Hypothalamus (tissue), 51 donors: ENCODE results near the gene ZNF641.
"Not testable (repeated sequence)": the region's sequence is repeated elsewhere in the genome, so short reads cannot be mapped to it uniquely, and the experiment has no call there.

Experiments
- DNase-seq, 51 donors: peaks; one replicate each; lab custom pipeline; 2025; lab: John Stamatoyannopoulos, UW

ZNF641 gene

DNA sequence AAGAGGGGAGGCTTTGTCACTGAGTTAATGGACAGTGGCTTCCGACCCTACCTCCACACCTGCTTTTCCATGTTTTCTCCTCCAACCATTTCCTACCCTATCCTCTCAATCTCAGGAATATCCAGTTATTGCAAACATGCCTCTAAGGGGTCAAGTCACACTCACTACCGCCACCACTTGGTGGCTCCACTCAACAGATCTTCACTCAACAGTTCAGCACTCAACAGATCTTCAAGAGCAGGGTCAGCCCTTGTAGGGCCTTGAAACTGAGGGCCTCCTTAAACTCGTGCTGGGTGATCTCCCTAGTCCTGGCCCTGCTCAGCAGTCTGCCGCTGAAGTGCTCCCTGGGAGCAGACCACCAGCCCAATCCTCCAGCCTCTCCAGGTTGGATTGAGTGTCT is 14.2 kb downstream of the ZNF641 start:
- no peak for DNase-seq

DNA sequence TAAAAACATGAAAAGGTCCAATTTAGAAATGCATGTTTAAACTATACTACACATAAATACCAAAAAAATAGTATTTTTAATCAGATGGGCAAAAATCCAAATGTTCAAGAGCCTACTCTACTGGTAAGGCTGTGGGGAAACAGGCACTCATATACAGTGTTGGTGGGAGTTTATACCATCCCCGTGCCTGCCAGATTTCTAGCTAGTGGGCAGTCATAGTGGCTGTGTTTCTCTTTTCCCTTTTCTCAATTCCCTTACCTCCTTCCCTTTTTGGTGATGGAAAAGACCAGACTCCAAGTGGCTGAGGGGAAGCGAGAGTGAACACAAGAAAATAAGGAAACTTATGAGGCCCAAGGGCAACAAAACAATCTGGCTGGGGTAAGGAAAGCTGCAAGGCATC is 14.7 kb downstream of the ZNF641 start:
- DNase-seq, result no peak

DNA sequence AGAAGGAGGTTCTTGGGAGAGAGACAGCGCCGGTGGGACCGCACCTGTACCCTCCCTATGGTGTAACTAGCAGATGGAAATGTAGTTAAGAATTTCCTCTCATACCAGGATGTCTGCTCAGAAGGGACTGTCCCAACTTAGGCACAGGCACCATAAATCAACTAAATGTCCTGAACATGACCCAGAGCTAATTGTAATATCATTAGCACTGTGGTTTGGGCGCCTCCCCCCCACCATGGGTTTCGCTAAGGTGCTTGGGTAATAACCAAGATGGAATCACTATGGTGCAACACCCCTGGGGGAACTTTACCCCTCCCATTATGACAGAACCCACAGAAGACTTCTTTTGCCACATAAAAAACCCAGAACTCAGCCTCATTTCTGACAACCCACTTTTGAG is 15.9 kb downstream of the ZNF641 start:
- DNase-seq, result no peak

DNA sequence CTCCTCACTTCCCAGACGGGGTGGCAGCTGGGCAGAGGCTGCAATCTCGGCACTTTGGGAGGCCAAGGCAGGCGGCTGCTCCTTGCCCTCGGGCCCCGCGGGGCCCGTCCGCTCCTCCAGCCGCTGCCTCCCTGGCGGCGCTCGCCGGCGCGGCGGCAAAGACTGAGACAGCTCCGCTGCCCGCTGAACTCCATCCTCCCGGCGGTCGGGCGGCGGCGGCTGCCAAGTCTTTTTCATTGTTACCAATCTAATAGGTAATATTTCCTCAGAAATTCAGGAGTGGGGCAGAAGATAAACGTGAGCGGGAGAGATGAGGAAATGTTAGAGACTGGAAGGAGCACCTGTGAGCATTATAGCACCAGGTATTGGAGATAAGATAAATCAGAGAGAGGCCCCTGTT is 17.0 kb downstream of the ZNF641 start:
- not testable (repeated sequence) for DNase-seq

DNA sequence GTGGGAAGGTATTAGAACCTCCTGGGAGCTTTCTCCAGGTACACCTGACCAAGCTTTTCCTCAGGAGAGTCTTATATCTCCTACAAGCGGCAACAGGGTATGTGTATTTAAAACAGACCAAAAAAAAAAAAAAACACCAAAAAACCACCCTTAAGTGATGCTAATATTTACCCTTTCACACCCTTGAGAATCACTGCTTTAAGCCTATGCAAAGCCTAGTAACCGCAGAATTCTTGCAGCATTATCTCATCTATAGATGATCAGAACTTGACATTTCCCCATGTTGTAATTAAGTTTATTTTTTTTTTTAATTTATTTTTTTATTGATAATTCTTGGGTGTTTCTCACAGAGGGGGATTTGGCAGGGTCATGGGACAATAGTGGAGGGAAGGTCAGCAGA is 19.3 kb downstream of the ZNF641 start:
- no peak for DNase-seq

DNA sequence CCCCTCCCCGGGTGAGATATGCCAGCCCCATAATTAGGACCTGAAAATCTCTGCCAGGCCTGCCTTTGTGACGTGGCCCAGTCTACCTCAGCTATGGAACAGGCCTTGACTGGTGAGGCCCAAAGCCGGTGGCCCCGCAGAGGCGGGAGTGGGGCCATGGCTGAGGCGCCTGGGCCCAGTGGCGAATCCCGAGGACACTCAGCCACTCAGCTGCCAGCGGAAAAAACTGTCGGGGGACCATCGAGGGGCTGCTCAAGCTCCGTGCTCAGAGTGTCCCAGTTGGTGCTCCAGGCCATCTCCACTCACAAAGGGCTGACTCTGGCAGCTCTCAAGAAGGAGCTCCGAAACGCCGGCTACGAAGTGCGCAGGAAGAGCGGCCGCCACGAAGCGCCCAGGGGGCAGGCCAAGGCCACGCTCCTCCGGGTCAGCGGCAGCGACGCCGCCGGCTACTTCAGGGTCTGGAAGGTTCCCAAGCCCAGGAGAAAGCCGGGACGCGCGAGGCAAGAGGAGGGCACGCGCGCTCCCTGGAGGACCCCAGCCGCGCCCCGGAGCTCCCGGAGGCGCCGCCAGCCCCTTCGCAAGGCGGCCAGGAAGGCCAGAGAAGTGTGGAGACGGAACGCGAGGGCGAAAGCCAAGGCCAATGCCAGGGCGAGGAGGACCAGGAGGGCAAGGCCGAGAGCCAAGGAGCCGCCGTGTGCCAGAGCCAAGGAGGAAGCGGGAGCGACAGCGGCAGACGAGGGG is 21.4 kb downstream of the ZNF641 start:
- no peak for DNase-seq

DNA sequence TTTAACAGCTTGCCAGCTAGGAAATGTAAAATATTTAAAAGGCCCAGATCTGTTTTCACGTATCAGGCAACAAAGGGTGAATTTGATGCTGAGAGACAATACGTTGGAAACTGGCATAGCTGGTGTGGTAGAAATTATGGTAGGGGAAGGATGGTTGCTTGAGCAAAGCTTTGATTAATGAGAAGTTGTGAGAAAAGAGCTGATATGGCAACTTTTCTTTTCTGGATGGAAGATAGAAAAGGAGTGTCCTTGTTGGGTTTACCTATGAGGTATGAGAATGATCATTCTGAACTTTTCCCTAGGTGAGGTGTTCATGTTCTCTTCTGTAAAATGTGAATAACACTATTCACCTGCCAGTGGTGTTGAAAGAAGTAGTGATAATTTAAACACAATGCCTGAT is 34.2 kb downstream of the ZNF641 start:
- no peak for DNase-seq

DNA sequence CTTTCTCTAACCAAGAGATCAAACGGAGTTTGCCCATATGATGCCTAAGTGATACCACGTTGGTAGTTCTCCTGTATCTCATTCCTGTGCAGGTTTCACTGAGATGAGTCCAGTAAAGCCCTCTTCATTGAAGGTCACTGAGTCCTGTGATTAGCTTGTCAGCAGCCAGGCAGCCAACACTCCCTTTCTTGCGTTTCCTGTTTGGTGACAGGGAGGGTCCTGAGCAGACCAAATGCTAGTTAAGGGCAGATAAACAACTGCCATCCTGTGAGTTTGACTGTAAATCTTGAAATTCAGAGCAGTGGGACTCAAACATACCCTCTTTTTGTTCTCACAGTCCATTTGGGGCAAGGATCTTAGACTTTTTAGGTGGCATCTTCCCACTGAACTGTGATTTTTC is 39.4 kb downstream of the ZNF641 start:
- no peak for DNase-seq

DNA sequence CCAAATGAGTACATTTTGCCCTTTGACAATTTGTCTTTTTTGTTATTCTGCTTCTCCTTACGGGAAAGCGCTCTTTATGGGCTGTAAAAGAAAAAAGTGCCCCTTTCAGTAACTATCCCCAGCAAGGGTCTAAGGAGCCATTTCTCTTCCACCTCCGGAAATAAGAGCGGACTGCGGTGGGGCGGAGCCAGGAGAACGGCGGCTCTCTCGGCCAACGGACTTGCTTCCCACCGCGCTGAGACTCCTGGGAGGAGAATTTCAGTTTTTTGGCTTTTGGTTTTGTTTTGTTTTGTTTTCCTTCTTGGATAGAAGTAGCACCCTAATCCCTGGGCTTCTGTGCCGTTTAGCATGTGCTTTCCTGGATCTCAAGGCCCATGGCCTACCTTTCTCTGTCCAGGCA is 43.5 kb downstream of the ZNF641 start:
- no peak for DNase-seq

DNA sequence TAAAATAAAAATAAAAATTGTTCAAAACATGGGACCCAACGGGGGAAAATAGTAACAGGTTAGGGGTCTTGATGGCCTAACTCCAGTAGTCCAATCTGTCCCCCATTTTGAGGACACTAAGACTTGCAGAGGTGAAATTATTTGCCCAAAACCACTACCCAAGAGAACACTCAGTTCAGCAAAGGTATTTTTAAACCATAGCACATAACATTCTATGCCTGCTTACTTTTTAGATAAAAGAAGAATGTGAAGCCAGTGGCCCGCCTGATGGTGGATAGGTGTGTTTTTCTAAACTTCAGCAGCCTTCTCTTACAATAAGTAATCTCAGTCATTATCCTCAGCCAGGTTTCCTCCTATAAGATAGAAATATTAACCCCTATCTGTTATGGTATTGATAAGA is 45.5 kb downstream of the ZNF641 start:
- DNase-seq, result no peak

DNA sequence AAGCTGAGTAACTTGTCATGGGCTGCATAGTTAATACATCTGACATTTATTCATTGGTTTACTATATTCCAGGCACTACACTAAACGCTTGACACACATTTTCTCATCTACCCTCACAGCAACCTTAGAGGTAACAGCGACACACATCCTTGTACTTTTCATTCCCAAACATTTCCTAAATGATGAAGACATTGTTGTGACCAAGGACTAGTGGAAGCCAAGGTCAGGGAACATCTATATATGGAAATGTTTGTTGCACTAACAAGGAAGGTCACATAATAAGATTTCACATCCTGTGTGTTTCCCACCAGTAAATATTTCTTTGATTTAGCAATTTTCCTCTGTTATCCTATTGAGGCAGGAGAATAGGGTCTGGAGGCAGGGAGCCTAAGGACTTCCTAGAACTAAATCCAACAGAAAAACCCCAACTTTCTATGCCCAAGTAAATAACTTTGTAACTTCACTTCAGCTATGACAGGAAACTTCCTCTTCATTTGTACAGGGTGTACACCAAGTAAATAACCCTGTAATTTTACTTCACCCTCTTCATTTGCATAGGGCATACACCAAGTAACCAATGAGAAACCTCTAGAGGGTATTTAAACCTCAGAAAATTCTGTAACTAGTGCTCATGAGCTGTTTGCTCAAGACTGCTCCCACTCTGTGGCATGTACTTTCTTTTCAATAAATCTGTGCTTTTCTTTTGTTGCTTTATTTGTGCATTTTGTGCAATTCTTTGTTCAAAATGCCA is 48.4 kb downstream of the ZNF641 start:
- DNase-seq, result no peak

DNA sequence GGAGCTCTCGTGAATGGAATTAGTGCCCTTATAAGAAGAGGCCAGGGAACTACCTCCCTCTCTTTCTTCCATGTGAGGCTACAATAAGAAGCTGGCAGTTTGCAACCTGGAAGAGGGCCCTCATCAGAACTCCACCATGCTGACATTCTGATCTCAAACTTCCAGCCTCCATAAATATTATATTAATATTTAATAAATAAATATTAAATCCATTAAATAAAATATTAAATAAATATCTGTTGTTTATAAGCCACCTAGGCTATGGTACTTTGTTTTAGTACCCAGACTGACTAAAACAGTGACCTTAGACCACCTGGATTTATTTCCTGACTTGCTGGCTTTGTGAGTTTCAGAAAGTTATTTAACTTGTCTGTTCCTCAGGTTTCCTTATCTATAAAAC is 49.9 kb downstream of the ZNF641 start:
- DNase-seq, result no peak

DNA sequence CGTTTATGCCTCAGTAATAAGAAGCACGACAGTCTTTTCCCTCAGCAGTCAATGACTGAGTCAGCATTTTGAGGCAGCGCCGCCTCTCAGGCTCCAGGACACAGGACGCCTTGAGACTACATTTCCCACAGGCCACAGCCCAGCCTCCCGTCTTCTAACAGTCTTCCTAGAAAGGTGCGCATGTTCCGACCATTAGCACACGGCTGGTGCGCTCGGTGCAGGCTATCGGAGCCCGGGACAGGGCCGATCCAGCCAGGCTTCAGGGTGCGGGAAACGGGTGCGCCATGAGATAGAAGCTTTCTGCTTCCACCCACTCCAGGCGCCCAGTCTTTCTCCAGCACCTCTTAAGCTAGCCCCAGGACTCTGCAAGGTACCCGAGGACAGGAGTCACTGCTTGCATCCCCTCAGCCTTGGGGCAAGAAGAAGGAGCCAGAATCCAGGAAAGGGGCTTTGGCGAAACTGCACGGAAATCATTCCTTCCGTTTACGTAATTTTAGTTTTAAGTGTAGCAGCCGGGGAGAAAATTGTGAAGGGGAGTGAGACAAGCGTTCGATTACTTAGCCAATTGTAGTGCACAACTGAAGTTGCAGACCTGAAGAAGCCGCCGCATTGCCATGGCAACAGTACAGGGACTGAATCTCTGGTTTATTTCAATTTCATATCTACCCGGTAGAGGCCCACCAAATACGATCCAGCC is 54.0 kb downstream of the ZNF641 start:
- peak in 45 of 51 donors; percentile 7 to 83 (median 54) for DNase-seq

DNA sequence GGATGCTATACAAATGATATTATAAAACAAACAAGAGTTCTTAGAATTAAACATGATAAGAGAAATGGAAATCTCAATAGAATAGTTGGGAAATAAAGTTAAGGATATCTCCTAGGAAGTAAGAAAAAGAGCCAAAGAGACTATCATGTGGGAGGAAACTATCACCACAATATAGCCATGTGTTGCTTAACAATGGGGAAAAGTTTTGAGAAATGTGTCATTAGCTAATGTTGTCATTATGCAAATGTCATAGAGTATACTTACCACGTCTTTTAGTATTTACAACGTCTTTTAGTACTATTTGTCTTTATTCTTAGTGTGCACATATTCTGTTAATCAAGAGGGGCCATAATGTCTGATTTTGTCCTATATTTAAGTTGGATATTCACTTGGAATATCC is 58.7 kb downstream of the ZNF641 start:
- DNase-seq, result no peak

DNA sequence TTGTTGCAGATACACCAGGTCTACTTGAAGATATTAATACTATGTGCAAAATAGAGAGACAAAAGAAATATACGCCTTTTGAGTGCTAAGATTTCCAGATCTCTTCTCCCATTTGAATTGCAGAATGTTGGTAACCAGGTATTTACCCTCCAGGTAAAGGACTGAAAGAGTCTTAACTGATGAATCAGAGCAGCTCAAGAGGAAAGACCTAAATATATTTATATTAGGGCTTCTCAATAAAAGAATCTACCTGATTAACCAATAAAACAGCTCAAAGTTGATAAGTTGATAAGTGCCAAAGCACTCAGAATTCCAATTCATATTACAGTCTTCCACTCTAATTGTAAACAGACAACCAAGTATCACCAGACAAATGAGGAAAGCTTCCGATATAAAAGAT is 59.2 kb downstream of the ZNF641 start:
- DNase-seq, result no peak

DNA sequence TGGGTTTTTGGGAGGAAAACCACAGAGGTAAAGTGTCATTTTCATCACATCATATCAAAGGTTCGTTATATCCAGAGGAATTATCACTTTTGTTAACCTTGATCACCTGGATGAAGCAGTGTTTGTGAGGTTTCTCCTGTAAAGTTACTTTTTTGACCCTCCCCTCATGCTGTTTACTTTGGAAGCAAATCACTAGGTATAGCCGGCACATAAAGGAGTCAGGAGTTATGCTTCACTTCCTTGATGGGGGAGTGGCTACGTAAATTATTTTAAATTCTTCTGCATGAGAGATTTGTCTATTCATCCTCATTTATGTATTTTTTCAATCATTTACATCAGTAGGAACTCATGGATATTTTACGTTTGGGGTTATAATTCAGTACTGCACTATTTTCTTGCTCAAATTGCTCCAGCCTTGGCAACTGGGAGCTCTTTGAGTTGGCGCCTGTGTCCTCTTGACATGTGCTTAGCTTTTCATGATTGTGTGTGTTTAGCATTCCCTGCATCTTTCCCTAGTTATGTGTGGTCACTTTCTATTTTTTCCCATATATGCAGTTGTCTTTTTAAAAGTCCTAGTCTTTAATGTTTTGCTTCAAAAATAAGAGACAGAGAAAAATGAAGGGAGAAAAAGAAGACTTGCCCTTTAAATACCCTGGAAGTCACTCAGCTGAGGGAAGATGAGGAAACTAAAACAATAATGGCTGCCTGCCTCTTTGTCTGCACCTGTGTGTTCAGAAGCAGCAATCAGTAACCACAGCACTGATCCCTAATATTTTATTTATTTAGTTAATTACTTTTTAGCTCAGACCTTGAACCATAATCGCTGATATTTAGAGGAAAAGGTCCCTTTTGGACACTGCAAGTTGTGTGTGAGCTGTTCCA is 62.1 kb downstream of the ZNF641 start:
- no peak for DNase-seq
